ENCODE data around the gene NEAT1.

NEAT1 gene

DNA sequence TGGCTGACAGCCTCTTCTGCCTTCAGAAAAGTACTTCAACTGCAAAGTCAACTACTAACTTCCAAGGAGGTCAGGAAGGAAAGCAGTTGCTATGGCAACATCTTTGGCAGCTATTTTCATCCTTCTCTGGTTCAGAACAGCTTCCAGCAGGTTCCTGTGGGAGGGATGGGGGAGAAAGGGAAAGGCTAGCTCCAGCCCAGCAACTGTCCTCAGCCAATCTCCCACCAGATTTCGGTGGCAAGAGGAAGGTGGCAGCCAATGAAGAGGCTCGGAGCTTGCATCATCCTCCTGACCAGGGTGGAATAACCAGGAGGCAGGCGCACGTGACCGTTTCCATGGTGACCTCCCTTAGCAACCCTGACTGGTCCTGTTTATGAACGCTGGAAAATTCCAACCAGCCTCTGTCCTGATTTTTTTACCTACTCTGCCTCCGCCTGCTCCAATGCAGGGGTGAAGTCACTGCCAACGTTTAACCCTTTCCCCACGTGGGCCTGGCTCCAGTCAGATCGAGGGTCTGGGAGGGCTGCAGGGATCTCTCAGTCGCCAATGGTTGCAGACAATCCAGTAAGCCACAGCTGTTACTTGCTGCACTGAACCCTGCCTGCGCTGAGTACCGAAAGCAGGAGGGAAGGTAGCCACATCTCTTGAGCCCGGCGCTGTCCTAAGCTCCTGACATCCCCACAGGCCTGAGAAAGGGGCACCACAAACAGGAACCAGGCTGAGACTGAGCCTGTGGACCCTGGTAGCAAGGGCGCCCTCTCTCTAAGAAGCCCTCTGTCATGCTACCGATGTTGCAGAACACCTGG is 65.1 kb downstream of the NEAT1 start:
- no peak for TF ChIP-seq ZNF274 (IDR thresholded peaks at IDR 0.05; ENCODE audit: low read depth, low read length)
- no peak overlapping the region; the same call in 1 of the 2 replicates for H3K4me3 ChIP-seq (ENCODE audit: low read length)

DNA sequence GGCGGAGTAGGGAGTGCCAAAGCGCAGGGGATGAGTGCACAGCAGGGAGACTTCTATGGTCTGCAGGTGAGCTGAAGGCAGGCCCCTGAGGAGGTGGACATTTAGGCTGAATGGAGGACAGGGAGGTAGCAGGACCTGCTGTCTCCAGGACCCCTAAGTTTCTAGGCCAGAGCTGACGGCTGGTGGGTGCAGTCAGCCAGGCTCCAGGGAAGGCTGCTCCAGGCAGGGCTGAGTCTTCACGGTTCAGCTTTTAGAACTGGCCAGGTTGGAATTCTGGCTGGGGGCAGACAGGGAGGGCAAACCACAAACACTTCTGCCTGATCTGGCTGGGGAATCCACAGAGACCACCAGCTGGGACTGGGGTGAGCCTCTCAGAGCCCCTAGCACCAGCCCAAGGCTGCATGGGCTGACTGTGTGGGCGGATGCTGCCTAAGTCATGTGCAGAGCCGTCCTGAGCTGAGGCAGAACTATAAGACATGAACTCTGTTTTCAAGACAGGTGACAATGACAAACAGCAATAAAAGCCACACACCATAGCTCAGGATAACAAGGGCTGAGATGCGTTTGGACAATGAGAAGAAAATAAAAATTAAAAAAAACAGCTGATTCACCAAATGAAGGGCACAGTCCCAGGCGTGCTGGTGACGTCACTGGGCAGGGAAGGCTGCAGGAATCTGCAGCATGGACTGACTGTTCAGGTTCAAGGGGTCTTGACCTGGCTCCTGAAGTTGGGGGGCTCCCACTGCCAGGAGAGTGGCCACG is 65.9 kb downstream of the NEAT1 start:
- TF ChIP-seq ZNF274 (IDR thresholded peaks at IDR 0.05; ENCODE audit: low read depth, low read length): no peak
- H3K4me3 ChIP-seq (ENCODE audit: low read length): no peak overlapping the region

DNA sequence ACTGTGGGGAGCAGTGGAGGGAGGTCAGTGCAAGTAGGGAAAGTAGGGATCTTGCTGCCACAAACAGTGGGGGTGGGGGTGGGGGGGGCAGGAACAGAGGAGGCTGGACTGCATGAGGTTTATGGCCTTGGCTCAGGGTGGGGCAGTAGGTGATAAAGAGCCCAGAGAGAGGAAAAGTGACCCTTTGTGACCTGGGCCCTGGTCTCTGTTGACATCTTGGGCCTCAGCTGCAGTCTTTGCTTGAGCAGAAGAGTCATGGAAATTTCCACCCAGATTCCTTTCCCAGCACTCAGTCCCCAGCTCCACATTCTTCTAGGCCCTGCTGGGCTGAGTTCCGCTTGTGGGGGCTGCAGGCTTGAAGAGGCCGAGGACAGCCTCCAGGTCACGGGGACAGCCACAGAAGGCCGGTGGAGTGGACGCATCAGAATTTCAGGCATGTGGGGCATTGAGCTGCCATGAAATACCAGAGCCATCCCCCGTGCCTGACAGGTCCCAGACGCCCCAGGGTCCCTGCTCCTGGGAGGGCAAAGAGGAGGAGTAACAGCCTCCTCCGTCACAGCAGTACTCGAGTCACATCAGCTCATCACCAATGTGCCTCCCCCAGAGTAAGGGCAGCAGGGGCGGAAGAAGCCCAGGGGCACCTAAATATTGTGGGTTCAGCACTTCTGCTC is 66.6 kb downstream of the NEAT1 start:
- H3K4me3 ChIP-seq (ENCODE audit: low read length): no peak overlapping the region
- TF ChIP-seq ZNF274 (IDR thresholded peaks at IDR 0.05; ENCODE audit: low read depth, low read length): no peak

DNA sequence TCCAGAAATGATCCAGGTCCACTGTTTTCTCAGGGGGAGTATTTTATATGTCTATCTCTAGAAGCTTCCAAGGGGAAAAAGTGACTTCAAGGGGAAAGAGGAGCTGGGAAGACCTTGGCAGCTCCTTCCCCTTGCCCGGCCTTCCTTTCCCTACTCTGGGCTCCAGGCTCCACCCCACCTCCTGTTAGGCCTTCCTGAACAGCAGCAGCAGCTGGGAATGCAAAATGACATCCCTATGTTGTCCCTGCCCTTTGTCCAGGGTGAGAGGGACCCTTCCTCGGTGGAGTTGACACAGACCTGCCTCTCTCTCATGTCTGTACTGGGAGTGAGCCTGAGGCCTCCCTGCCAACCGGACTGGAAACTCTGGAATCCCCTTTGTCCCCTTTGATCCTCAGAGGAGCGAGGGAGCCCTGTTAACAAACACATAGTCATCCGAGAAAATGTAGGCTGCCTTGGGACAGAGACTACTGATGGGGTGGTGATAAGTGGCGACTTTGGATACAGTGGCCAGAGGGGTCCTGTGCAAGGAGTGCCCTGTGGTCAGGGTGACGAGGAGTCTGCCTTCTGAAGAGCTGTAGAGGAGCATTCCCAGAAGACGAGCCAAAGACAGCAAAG is 67.2 kb downstream of the NEAT1 start:
- no peak for TF ChIP-seq ZNF274 (IDR thresholded peaks at IDR 0.05; ENCODE audit: low read depth, low read length)
- no peak overlapping the region for H3K4me3 ChIP-seq (ENCODE audit: low read length)

DNA sequence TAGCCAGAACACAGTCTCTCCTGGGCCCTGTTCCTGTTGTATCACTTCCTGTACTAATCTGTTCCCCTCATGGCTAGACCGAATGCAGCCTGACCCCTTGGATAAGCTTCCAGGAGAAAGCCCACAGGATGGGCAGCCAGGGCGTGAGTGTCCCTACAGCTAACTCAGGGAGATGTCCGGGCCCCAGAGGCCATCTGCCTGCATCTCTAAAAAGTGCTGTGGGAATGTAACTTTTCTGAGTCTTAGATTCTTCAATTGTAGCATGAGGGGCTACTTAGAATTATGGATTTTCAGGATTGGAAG is 68.5 kb downstream of the NEAT1 start:
- no peak overlapping the region for H3K4me3 ChIP-seq (ENCODE audit: low read length)
- no peak for TF ChIP-seq ZNF274 (IDR thresholded peaks at IDR 0.05; ENCODE audit: low read depth, low read length)

DNA sequence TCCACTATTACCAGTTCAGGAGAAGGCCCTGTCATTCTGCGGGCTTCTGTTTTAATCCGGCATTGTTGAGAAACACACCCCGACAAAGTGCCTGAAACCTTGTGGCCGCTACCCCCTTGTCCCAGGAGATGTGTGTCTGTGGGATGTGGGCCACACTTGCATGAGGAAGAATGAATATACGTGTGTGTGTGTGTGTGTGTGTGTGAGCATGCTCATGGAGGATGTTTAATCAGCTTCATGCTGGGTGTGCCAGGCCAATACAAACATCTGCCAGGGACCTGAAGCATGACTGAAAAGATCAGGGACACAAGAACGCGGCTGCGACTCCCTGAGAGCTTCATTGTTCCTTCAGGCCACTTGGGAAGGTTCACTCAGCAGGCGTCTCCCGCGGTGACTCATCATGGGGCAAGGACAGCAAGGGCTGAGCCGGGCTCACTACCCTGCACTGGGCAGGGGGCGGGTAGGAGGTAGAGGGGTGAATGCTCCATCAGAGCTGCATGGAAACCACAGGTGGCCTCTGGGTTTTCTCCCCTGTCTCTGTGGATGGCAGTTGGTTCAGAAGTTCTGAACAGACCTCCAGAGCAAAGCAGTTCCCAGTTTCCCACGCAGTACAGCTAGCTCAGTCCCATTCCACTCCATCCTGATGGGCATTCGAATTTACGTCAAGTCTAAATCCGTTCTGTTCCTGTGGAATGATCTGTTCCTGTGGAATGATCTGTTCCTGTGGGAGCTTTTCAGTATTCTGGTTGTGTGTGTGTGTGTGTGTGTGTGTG is 69.2 kb downstream of the NEAT1 start:
- no peak for TF ChIP-seq ZNF274 (IDR thresholded peaks at IDR 0.05; ENCODE audit: low read depth, low read length)
- H3K4me3 ChIP-seq (ENCODE audit: low read length): no peak overlapping the region; the same call in 1 of the 2 replicates

DNA sequence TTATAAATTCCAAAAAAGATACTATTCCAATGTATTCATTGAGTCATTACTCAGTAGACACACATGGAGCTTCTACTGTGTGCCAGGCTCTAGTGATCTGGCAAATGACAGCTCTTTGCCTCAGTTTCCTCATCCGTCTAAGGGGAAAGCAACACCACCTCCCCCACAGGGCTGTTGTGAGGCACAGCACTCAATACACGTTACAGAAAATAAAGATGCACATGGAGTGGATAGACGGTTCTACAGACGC is 69.7 kb downstream of the NEAT1 start:
- H3K4me3 ChIP-seq (ENCODE audit: low read length): no peak overlapping the region; the same call in 1 of the 2 replicates
- no peak for TF ChIP-seq ZNF274 (IDR thresholded peaks at IDR 0.05; ENCODE audit: low read depth, low read length)

DNA sequence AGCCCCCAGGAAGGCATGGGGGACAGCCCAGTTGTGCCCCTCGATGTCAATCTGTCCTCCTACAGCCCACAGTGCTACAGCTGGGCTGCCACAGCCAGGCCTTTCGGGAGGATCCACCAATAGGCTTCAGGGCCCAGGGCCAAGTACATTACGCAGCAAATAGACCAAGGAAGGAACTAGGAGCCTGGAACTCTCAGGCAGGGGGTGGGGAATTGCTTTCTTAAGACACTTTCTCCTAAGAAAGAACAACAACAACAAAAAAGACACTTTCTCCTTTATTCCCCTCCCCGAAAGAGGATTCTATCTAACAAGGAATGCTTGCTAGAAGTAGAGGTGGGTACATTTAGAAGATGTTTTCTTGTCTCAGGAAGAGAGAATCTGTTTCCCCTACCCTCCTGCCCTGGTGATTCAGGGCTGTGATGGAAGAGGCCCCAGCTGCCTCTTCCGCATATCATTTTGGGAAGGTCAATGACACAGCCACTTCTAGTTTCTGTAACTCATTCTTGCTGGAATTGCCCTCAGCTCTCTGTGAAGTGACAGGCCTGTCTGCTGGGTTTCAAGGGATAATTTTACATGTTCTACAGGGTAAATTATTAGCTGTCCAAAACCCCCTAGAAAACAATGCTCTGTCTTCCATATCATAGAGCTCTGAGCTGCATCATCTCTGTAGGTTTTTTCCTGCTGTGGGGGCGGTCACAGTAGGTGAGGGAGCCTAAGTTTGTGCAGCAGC is 70.2 kb downstream of the NEAT1 start:
- peak overlapping the region; percentile 39; the same call in 1 of the 2 replicates for H3K4me3 ChIP-seq (ENCODE audit: low read length)
- TF ChIP-seq ZNF274 (IDR thresholded peaks at IDR 0.05; ENCODE audit: low read depth, low read length): no peak

DNA sequence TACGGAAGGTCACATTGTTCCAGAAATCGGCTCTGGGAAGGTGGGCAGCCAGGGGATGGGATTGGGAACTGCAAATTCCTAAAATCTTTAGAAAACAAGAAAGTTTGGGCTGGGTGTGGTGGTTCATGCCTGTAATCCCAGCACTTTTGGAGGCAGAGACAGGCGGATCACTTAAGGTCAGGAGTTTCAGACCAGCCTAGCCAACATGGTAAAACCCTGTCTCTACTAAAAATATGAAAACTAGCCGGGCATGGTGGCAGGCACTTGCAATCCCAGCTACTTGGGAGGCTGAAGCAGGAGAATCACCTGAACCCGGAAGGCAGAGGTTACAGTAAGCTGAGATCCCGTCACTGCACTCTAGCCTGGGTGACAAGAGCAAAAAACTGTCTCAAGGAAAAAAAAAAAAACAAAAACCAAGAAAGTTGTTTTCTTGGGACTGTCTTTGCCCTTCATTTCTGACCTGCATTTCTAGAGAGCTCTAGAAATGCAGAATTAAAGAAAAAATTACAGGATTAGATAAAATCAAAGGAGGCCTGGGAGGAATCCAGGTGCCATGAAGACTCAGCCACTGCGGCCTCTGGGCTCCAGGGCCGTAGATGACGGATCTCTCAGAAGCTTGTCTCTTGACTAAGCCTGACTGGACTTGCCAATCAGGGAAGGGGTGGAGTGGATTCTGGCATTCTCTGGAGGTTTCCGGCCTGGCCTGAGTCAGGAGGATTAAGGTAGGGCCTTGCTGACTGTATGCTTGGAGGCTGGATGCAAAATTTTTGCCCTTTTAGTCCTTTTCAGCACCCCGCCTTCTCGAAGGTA is 71.0 kb downstream of the NEAT1 start:
- peak overlapping the region; percentile 39; the same call in 1 of the 2 replicates for H3K4me3 ChIP-seq (ENCODE audit: low read length)
- TF ChIP-seq ZNF274 (IDR thresholded peaks at IDR 0.05; ENCODE audit: low read depth, low read length): no peak
